Measurements from ENCODE around the gene CTNND2.

DNA sequence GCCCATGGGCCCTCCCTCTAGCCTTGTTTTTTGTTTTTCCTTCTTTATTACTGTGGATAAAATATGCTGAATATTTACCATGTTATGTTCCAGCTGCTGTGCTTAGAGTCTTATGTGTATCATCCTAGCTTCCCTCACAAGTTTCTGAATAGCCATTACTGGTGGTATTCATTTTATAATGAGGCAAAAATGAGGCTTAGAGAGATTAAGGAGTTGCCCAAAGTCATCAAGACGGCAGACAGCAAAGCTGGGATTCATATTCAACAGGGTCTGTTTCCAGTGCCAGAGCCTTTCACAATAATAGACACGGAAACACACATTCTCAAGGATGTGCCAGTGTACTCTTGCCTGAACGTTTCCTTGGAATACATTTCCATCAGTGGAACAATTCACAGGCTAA, 258.1 kb downstream of the CTNND2 start:
- TF ChIP-seq YY1 (IDR thresholded peaks at IDR 0.05; ENCODE audit: insufficient read depth, insufficient read length) (no peak), SUZ12 (IDR thresholded peaks at IDR 0.05; ENCODE audit: extremely low read depth, insufficient read depth, insufficient read length) (no peak)
